Fibroblast of mammary gland (primary cell): ENCODE measurements around the gene NTM.

Source experiments
- DNase-seq: peaks from one replicate; pipeline ENCODE4 v3.0.0-alpha.2; 2010; ENCODE audit warnings: low read depth
- H3K4me3 ChIP-seq: 2 replicates; pipeline ENCODE4 v1.5.1; 2011; ENCODE audit warnings: low read depth, mild to moderate bottlenecking, low read length, moderate library complexity; ENCODE audit not compliant: control insufficient read depth
- CTCF ChIP-seq: conservative IDR thresholded peaks from 2 replicates; pipeline ENCODE4 v1.5.1; 2011; ENCODE audit warnings: low read depth, low read length, inconsistent platforms; ENCODE audit not compliant: control insufficient read depth, insufficient read depth

Gene NTM

GRCh38 chr11:131763193-131763890 lies 392.9 kb downstream of the NTM start:
- H3K4me3 ChIP-seq, result no peak overlapping the region
- no peak for DNase-seq
- TF ChIP-seq CTCF, result no peak

- no peak overlapping the region for H3K4me3 ChIP-seq
Observed at GRCh38 chr11:131764126-131764525, 393.7 kb downstream of the NTM start.

GRCh38 chr11:131764649-131765048 lies 394.2 kb downstream of the NTM start:
- no peak for DNase-seq
- TF ChIP-seq CTCF, result no peak
- H3K4me3 ChIP-seq, result no peak overlapping the region

More at GRCh38 chr11:131764126-131764525, 393.7 kb downstream of the NTM start:
- no peak for TF ChIP-seq CTCF
- no peak for DNase-seq

GRCh38 chr11:131766637-131767036 lies 396.2 kb downstream of the NTM start:
- TF ChIP-seq CTCF, result no peak
- no peak for DNase-seq
- H3K4me3 ChIP-seq, result no peak overlapping the region

GRCh38 chr11:131767421-131767820 lies 397.0 kb downstream of the NTM start:
- no peak for TF ChIP-seq CTCF
- no peak overlapping the region for H3K4me3 ChIP-seq
- DNase-seq, result peak; percentile 74

GRCh38 chr11:131770801-131771200 lies 400.4 kb downstream of the NTM start:
- peak; percentile 71 for DNase-seq

More at GRCh38 chr11:131770801-131771200, 400.4 kb downstream of the NTM start:
- no peak for TF ChIP-seq CTCF
- H3K4me3 ChIP-seq, result no peak overlapping the region
